ENCODE measurements around the gene CCSAP. TPM values are rescaled to one million over a fixed set of nuclear protein-coding genes. Genes with fewer than 3 reads are reported as not detected.
"Not testable (repeated sequence)": the region's sequence is repeated elsewhere in the genome, so short reads cannot be mapped to it uniquely, and the experiment has no call there.

Gene CCSAP
- total RNA-seq, 2 experiments from 2014 or later = 9.1 to 10.1 TPM

DNA sequence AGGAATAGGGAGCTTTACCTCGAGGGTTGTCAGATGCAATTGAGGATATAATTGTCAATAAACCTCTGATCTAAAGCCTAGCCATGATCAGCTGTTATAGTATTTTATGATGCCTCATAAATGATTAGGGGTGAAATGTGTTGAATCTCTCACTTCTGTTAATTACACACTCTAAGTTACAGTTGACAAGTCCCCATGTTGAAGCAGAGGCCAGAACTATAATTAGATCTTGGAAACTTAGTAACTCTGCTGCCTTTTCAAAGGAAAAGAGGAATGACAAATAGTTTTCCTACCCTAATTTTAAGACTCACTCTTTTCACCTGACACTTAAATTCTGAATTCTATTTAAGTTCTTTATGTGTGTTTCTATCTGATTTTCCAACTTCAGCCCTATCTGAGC lies 33.8 kb downstream of the CCSAP start:
- Mint-ChIP-seq H3K36me3 (ENCODE audit: low read depth) (peaks cover 34% of the 10 kb centered on the region), H3K4me1 (peaks cover 9% of the 10 kb centered on the region), H3K27me3 (no peaks in the 10 kb centered on the region), H3K9me3 (no peaks in the 10 kb centered on the region), H3K27ac (no peak overlapping the region), H3K4me3 (no peak overlapping the region)
- ChIA-PET POLR2A (no interaction called here), CTCF (no interaction called here)
- DNase-seq = no peak

GRCh38 chr1:229305392-229305791 lies 37.5 kb downstream of the CCSAP start:
- POLR2A ChIA-PET = no interaction called here
- H3K4me3 Mint-ChIP-seq = no peak overlapping the region
- H3K9me3 Mint-ChIP-seq = no peaks in the 10 kb centered on the region
- CTCF ChIA-PET = interaction anchor here (1.3 kb wide), 1 partner anchor 47 kb away, joined by 3 read pairs; no protein-coding TSS in a partner anchor
- DNase-seq = no peak
- H3K27me3 Mint-ChIP-seq = no peaks in the 10 kb centered on the region
- peaks cover 41% of the 10 kb centered on the region for H3K36me3 Mint-ChIP-seq (ENCODE audit: low read depth)
- H3K27ac Mint-ChIP-seq = no peak overlapping the region
- peaks cover 13% of the 10 kb centered on the region for H3K4me1 Mint-ChIP-seq

DNA sequence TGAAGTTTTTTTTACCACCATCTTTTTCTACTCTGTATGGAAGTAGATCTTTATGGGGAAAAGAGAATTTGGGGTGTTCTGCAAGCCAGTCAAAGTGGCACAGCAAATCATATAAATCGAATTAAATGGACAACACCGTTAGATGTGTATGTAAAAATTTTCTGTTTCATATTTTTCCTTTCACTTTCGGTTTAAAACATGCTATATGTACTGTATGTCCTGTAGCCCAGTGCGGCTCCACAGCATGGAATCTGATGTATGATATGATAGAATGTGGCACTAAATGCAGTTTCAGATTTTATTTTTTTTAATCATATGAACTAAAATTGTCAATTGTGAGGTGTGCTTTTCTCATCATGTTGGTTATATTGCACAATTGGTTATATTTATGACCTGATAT lies 39.0 kb downstream of the CCSAP start:
- peaks cover 13% of the 10 kb centered on the region for H3K4me1 Mint-ChIP-seq
- peak overlapping the region; percentile 38 for H3K27ac Mint-ChIP-seq
- no peak overlapping the region for H3K4me3 Mint-ChIP-seq
- no peaks in the 10 kb centered on the region for H3K9me3 Mint-ChIP-seq
- ChIA-PET POLR2A (no interaction called here), CTCF (interaction anchor here (0.7 kb wide), 1 partner anchor 760 kb away, joined by 3 read pairs; no protein-coding TSS in a partner anchor)
- H3K36me3 Mint-ChIP-seq (ENCODE audit: low read depth) = peaks cover 51% of the 10 kb centered on the region
- H3K27me3 Mint-ChIP-seq = no peaks in the 10 kb centered on the region
- no peak for DNase-seq

GRCh38 chr1:229302740-229303139 lies 40.1 kb downstream of the CCSAP start:
- Mint-ChIP-seq H3K27ac (no peak overlapping the region), H3K9me3 (no peaks in the 10 kb centered on the region), H3K36me3 (ENCODE audit: low read depth) (peaks cover 53% of the 10 kb centered on the region), H3K4me3 (no peak overlapping the region), H3K4me1 (peaks cover 13% of the 10 kb centered on the region), H3K27me3 (no peaks in the 10 kb centered on the region)
- ChIA-PET CTCF (interaction anchor here (0.6 kb wide), 1 partner anchor 237 kb away, joined by 3 read pairs; no protein-coding TSS in a partner anchor), POLR2A (no interaction called here)
- DNase-seq = no peak

DNA sequence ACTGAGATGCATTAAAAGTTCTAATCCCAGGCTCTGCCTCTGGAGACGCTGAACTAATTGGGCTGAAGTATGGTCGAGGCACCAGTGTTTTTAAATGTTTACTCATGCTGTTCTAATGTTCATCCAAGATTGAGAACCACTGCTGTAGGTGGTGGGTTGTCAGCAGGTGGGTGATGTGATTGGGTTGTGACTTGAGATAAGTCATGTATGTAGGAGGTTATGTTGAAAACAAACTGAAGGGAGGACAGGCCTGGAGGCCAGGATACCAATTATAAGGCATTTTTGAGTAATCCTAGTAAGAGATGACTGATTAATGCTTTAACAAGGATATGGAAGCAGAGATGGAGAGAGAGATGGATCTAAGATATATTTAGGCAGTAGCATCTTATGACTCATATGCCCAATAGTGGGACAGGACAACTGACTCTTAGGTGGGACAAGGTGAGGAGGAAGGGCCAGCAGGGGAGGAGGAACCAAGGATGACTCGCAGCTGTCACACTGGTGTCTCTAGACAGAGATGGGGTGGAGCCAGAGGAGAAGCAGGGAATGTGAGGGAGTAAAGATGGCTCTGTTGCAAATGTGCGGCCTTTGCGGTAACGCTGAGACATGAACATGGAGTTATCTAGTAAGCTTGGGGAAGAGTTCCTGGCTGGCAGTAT lies 42.6 kb downstream of the CCSAP start:
- ChIA-PET CTCF (interaction anchor here (0.5 to 0.8 kb wide), 2 partner anchors 22 to 692 kb away, joined by 4 read pairs; no protein-coding TSS in a partner anchor), POLR2A (no interaction called here)
- no peak for DNase-seq
- Mint-ChIP-seq H3K36me3 (ENCODE audit: low read depth) (peaks cover 50% of the 10 kb centered on the region), H3K27ac (peak overlapping the region; percentile 37), H3K27me3 (no peaks in the 10 kb centered on the region), H3K9me3 (no peaks in the 10 kb centered on the region), H3K4me1 (peaks cover 11% of the 10 kb centered on the region), H3K4me3 (no peak overlapping the region)

DNA sequence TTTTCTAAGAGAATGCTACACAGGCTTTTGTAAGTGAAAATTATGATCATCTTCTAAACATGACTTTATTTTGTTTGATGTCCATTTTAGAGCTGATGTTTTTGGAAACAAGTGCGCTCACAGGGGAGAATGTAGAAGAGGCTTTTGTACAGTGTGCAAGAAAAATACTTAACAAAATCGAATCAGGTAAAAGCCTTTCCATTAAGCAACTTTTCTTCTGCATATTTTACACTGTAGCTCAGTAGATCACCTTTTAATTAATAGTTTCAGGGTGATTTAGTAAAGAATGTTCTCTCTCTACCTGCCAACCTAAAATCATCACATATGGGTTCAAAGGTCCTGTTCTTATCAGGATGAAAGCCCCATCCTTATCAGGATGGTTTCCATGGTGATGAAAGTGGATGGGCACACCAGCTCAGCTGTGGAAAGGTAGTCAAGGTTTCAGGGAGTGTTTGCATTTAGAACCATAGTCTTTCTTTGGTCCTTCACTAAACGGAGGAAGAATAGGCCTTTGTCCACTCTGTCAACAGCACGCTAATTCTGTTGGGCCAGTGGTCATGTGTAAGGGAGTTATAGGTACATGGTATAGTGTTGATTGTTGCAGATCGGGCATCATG lies 43.9 kb downstream of the CCSAP start:
- no peak overlapping the region for H3K4me3 Mint-ChIP-seq
- peaks cover 42% of the 10 kb centered on the region for H3K36me3 Mint-ChIP-seq (ENCODE audit: low read depth)
- CTCF ChIA-PET = interaction anchor here (0.5 to 1.0 kb wide), 2 partner anchors 236 to 575 kb away, joined by 3 read pairs; no protein-coding TSS in a partner anchor
- H3K9me3 Mint-ChIP-seq = no peaks in the 10 kb centered on the region
- DNase-seq = no peak
- no peaks in the 10 kb centered on the region for H3K27me3 Mint-ChIP-seq
- POLR2A ChIA-PET = no interaction called here
- no peak overlapping the region for H3K27ac Mint-ChIP-seq
- peaks cover 4% of the 10 kb centered on the region for H3K4me1 Mint-ChIP-seq

GRCh38 chr1:229298420-229298819 lies 44.4 kb downstream of the CCSAP start:
- no peak for DNase-seq
- Mint-ChIP-seq H3K4me3 (no peak overlapping the region), H3K9me3 (no peaks in the 10 kb centered on the region), H3K27ac (no peak overlapping the region), H3K27me3 (no peaks in the 10 kb centered on the region), H3K4me1 (peaks cover 1% of the 10 kb centered on the region), H3K36me3 (ENCODE audit: low read depth) (peaks cover 37% of the 10 kb centered on the region)
- POLR2A ChIA-PET = no interaction called here
- CTCF ChIA-PET = interaction anchor here (0.5 kb wide), 1 partner anchor 236 kb away, joined by 3 read pairs; no protein-coding TSS in a partner anchor

DNA sequence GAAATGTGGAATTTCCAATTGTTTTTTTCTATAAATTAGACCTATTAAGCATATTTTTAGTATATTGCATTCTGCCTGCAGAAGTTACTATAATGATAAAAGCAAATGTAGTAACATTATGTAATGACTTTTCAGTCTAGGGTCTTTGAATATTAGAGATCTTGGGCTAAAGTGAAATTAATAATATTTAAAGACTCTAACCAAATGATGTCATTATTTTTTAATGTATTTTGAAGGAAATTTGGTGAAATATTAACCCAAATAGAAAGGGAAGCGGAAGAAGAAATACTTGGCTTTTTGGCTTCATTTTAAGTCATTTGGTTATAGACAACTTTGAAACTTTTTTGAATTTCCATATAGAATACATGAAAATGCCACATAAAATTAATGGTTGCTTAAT lies 45.1 kb downstream of the CCSAP start:
- H3K27me3 Mint-ChIP-seq = no peaks in the 10 kb centered on the region
- POLR2A ChIA-PET = no interaction called here
- H3K9me3 Mint-ChIP-seq = no peaks in the 10 kb centered on the region
- CTCF ChIA-PET = no interaction called here
- no peak for DNase-seq
- peaks cover 32% of the 10 kb centered on the region for H3K36me3 Mint-ChIP-seq (ENCODE audit: low read depth)
- H3K27ac Mint-ChIP-seq = no peak overlapping the region
- no peaks in the 10 kb centered on the region for H3K4me1 Mint-ChIP-seq
- no peak overlapping the region for H3K4me3 Mint-ChIP-seq

- POLR2A ChIA-PET = no interaction called here
- H3K4me3 Mint-ChIP-seq = no peak overlapping the region
- H3K4me1 Mint-ChIP-seq = no peaks in the 10 kb centered on the region
- CTCF ChIA-PET = no interaction called here
- H3K36me3 Mint-ChIP-seq (ENCODE audit: low read depth) = peaks cover 29% of the 10 kb centered on the region
- H3K9me3 Mint-ChIP-seq = no peaks in the 10 kb centered on the region
- no peak for DNase-seq
- peak overlapping the region; percentile 26 for H3K27ac Mint-ChIP-seq
- no peaks in the 10 kb centered on the region for H3K27me3 Mint-ChIP-seq
Measured at GRCh38 chr1:229296541-229296941, 46.3 kb downstream of the CCSAP start.

DNA sequence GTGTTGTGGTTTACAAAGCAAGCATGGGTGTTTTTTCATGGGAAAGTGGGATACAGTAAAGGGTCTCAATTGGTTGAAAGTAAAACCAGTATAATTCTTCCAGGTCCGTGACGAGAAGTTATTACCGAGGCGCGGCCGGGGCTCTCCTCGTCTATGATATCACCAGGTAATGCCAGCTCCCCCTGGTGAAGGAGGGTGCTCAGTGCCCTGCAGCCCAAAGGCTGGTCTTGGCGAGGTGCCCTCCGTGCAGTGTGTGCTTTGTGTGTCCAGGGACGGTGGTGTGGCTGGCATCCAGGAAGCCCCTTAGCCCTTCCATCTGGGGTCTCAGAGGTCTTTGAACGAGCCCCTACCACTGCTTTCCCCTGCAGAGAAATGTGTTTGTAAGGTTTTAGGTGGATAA lies 47.1 kb downstream of the CCSAP start:
- DNase-seq = no peak
- Mint-ChIP-seq H3K9me3 (no peaks in the 10 kb centered on the region), H3K4me3 (no peak overlapping the region), H3K4me1 (no peaks in the 10 kb centered on the region), H3K27ac (no peak overlapping the region), H3K36me3 (ENCODE audit: low read depth) (peaks cover 33% of the 10 kb centered on the region), H3K27me3 (no peaks in the 10 kb centered on the region)
- CTCF ChIA-PET = no interaction called here
- POLR2A ChIA-PET = no interaction called here

DNA sequence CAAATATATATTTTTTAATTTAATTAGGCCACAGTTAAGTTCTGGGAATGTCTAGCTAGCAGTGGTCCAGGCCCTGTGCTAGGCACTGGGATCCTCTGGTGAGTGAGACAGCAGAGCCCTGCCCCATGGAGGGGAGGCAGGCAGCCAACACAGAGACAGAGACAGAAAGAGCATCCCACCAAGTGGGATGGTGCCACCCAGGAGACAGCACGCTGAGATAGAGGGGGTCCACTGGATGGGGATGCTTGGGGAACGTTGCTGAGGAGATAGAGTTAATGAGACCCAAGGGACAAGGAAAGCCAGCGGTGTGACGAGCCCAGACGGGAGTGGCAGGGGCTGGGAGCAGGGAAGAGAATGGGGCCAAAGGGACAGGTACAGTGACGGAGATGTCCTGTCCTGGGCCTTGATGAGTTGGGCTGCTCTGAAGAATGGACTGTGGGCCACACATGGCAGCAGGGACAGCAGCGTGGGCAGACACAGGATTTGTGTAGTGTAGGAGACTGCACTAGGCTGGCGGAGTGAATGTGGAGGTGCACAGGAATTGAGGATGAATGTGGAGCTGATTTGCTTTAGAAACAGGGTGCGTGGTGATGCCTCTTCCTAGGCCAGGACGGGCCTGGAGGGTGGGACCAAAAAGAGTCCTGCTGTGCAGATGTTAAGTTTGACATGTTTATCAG lies 49.2 kb downstream of the CCSAP start:
- Mint-ChIP-seq H3K4me3 (no peak overlapping the region), H3K27me3 (no peaks in the 10 kb centered on the region), H3K9me3 (no peaks in the 10 kb centered on the region), H3K27ac (peak overlapping the region; percentile 4), H3K36me3 (ENCODE audit: low read depth) (peaks cover 34% of the 10 kb centered on the region), H3K4me1 (no peaks in the 10 kb centered on the region)
- ChIA-PET POLR2A (no interaction called here), CTCF (interaction anchor here (0.6 to 1.6 kb wide), 5 partner anchors 12 to 547 kb away, joined by 3 to 5 read pairs (median 3); no protein-coding TSS in a partner anchor)
- no peak for DNase-seq

DNA sequence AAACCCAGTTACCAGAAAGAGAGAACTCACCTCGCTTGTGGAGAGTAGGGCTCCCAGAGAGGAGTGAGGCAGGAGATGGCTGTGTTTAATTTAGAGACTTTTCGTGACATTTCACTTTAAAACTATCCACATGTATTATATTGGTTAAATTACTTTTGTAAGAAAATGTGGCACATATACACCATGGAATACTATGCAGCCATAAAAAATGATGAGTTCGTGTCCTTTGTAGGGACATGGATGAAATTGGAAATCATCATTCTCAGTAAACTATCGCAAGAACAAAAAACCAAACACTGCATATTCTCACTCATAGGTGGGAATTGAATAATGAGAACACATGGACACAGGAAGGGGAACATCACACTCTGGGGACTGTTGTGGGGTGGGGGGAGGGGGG lies 51.2 kb downstream of the CCSAP start:
- ChIA-PET CTCF (interaction anchor here (0.6 kb wide), 1 partner anchor 104 kb away, joined by 4 read pairs; no protein-coding TSS in a partner anchor), POLR2A (interaction anchor here (0.6 kb wide), 1 partner anchor 18 kb away, joined by 4 read pairs; no protein-coding TSS in a partner anchor)
- H3K27me3 Mint-ChIP-seq, H3K4me3 Mint-ChIP-seq, DNase-seq, H3K9me3 Mint-ChIP-seq, H3K4me1 Mint-ChIP-seq, H3K27ac Mint-ChIP-seq: not testable (repeated sequence)
- peaks cover 49% of the 10 kb centered on the region for H3K36me3 Mint-ChIP-seq (ENCODE audit: low read depth)

- Mint-ChIP-seq H3K27me3 (no peaks in the 10 kb centered on the region), H3K9me3 (no peaks in the 10 kb centered on the region), H3K4me1 (peaks cover 23% of the 10 kb centered on the region), H3K4me3 (no peak overlapping the region), H3K27ac (no peak overlapping the region), H3K36me3 (ENCODE audit: low read depth) (peaks cover 47% of the 10 kb centered on the region)
- DNase-seq = no peak
- ChIA-PET CTCF (interaction anchor here (2.2 kb wide), 1 partner anchor 18 kb away, joined by 5 read pairs; the partner anchor contains the start of gene RAB4A), POLR2A (no interaction called here)
Measured at GRCh38 chr1:229288516-229288915, 54.3 kb downstream of the CCSAP start.
